CD4-positive, alpha-beta T cell treated with Interleukin-2 at 100 ng/mL for 4 hours (primary cell): ENCODE data around the gene SYCE3.
A peak's percentile ranks its signal among the peaks of the same experiment; 100 is the strongest.
"Not testable (repeated sequence)": the region's sequence is repeated elsewhere in the genome, so short reads cannot be mapped to it uniquely, and the experiment has no call there.

Experiments
- DNase-seq: peaks from one replicate; pipeline ENCODE4 v3.0.0-alpha.2; 2020; ENCODE audit warnings: low spot score

The SYCE3 gene

DNA sequence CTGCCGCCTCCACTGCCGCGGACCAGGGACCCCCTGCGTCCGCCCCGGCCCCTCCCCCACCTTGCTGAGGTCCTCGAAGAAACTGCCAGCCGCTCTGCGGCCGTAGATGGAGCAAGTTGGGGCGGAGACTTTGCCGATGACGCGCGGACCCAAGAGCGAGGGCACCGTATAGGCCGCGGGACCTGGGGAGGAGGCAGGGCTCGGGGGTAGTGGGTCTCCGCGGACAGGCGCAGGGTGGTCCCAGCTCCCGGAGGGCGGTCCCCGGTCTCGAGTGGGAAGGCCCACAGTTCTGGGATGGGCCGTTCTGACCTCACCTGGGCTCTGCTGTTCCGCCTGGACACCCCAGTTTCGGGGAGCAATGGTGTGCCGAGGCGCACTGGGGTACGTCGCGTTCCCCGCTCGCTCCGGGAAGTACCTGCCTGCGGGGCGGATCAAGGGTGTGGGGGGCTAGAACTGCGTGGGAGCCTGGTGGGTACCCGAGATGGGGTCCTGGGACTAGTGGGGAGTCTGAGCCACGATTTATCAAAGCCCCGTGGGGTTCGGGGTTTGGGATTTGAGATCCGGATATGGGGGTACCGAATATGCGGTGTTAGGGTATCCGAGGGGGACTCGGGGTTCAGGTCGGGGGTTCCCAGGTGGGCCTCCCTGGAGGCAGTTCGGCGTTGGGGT, 31.7 kb downstream of the SYCE3 start:
- DNase-seq, result peak; percentile 82

DNA sequence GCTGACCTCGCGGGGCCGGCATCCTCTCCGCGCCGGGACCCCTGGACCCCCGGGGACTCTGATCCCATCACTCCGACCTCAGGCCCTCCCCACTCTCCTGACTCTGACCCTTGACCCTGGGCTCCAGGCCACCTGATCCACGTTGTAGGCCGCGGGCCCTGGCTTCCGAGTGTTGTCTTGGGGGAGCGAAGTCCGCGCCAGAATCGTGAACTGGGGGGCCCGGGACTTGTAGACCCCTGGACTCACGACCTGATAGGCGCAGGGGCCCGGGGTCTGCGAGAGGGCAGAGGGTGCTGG, 32.2 kb downstream of the SYCE3 start:
- DNase-seq, result no peak

DNA sequence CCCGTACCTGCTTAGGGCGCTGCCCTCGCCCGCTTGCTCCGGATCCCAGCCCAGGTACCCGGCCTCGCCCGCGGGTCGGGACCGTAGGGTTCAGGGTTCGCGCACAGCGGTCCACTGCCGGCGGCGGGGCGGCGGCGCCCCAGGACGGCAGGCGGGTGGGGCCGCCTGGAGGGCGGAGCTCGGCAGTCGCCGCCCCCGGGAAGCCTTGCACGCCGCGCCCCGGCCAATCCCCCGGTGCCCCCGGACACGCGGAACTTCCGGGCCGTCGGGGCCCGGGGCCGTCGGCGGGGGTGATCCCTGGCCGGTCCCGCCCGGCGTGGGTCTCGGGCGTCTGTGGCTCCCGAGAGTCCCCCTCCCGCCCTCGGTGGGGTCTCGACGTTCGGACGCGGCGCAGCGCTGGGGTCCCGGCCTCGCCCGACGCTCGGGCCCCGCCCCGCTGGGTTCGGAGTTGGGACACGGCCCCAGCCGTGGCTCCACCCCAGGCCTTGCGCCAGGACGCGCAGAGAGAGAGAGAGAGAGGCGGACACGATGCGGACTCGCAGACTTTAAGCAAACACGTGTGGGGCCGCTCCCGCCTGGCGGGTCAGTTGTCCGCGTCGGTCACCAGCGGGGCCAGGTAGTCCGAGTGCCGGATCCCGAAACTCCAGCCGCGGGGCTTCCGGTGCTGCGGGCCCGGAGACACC, 32.7 kb downstream of the SYCE3 start, which contains the start of gene TYMP:
TYMP (minus strand) TSS at position 116 of the 683 bp plus-strand sequence. CDS start 303 bp downstream, outside the sequence.
- peak; percentile 72 for DNase-seq

DNA sequence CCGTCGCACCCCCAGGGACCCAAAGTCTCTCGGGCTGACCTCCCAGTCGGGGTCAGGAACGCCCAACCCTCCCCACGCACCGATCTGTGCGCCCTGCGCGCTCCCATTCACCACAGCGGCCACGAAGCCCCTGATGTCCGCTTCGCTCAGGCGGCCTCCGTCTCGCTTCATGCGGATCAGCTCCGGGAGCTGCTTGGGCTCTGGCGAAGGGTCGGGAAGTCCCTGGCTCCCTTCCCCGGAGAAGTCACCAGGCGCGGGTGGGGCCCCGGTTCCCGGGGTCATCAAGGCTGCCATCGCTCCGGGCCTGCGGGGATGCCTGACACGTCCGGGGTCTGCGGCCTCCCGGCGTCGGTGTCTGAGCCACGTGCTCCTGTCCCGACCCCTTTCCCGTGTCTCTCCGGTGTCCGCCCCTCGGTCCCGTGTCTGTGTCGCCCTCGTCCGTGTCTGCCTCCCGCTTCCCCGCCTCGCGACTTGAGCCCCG, 33.3 kb downstream of the SYCE3 start:
- DNase-seq, result no peak

DNA sequence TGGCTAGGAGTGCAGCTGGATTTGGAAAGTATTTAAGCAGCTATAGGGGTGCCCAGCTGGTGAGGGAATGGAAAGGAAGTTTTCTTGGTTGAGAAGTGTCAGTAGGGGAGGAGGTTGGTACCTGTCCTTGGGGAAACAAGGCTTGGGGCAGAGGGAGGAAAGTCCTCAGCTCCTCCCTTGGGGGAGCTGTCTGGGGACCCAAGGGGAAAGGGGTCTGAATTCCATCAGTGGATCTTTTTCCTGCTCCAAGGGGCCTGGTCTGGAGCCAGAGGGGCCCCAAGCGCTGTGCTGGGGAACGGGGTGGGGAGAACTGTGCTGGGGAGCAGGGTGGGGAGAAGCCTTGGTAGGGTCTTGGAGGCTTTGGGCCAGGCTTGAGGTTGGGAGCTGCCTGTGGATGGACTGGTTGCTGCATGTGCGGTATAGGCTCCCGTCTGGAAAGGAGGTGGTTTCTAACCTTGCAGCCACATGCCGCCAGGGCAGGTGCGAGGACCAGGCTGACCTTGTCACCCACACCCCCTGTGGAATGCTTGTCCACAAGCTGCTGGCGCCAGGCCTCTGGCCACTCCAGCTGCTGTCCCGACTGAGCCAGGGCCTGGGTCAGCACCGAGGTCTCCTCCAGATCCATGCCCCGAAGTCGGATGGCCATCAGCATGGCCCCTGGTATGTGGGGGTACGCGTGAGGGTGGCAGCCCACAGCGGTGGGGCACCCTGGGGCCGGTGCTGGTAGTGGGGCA, 33.9 kb downstream of the SYCE3 start:
- no peak for DNase-seq

DNA sequence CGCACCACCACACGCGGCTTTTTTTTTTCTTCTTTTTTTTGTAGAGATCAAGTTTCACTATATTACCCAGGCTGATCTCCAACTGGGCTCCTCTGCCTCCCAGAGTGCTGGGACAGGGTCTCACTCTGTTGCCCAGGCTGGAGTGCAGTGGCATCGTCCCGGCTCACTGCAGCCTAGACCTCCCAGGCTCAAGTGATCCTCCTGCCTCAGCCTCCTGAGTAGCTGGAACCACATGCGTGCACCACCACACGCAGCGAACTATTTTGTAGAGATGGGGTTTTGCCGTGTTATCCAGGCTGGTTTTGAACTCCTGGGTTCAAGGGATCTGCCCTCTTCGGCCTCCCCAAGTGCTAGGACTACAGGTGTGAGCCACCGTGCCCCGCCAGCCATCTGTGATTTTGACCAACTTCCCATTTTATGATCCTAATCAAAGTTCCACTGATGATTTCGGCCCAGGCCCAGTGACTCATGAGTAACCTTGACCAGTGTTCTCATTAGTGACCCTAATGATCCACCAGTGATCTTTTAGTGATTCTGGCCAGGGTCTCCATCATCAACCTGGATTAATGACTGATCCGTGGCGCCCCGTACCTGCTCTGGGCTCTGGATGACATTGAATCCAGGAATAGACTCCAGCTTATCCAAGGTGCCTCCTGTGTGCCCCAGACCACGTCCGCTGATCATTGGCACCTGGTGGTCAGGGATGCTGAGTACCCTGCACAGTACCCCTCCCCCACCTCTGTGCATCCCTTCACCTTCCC, 34.6 kb downstream of the SYCE3 start:
- no peak for DNase-seq

DNA sequence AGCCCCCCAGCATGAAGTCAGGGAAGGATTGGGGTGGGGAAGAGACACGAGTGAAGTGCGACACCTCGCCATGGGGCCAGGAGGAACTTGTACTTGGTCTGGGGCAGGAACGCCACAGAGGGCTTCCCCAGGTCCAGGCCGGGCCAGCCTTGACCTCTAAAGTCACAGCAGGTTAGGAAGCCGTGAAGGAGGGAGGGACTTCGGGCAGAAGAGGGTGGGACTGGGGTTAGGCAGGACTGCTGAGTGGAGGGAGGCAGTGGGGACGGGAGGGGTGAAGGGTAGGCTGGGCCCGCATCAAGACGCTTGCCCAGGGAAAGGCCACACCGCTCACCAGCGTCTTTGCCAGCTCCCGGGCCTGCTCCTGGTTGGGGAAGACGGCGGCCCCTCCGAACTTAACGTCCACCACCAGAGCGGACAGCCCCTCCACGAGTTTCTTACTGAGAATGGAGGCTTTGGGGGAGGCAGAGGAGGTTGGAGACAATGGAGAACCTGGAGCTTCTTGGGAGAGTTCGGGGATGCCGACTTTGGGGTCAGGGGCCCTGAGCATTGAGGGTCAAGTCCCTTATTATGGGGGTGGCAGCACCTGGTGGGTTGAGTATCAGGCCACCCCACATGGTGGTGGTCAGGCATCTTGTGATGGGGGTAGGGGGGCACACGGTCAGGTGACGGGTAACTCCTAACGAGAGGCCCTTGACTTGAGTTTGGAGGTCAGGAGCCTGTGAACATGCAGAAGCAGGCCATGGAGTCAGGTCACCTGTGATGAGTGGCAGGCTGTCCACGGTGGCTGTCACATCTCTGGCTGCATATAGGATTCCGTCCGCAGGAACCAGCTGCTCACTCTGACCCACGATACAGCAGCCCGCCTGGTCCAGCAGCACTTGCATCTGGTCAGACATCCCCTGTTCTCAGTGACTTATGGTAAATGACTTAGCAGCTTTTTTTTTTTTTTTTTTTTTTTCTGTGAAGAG, 35.6 kb downstream of the SYCE3 start:
- peak; percentile 48 for DNase-seq

DNA sequence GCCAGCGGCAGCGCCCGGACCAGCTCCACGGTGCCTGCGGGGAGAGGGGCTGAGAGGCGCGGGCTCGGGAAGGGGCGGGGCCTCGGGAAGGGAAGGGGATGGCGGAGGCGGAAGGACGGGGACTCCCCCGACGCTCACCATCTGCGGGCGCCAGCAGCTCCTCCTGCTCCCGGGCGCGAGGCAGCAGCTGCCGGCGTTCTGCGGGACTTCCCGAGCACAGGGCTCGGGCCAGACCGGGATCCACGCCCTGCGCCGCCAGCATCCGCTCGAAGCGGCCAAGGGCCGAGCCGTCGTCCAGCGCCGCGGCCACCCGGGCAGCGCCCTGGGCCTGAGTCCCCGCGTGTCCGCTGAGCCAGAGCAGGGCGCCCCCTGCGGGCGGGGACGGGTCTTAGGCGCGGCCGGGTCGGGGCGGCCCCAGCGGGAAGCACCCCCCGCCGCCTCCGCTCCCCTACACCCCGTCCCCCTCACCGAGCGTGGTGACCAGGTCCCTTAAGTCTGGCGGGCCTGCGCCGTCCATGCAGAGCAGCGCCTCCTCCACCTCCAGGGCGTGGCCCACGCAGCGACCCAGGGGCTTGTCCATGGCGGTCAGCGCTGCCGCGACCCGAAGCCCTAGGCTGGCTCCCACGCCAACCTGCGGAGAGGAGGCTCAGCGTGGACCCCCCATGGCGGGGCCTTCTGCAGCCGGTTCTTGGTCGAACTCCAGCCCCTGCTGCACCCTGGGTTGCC, 36.4 kb downstream of the SYCE3 start:
- peak; percentile 85 for DNase-seq

DNA sequence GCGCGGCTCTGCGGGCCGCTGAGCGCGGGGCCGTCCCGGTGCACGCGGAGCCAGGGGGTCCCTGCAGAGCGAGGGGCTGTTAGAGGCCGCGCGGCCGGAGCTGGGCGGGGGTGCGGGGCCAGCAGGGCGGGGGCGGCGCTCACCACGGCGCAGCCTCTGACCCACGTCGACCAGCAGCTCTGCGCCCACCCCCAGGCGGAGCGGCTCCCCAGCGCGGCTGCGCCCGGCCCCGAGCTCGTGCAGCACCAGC, 36.9 kb downstream of the SYCE3 start:
- DNase-seq, result no peak

DNA sequence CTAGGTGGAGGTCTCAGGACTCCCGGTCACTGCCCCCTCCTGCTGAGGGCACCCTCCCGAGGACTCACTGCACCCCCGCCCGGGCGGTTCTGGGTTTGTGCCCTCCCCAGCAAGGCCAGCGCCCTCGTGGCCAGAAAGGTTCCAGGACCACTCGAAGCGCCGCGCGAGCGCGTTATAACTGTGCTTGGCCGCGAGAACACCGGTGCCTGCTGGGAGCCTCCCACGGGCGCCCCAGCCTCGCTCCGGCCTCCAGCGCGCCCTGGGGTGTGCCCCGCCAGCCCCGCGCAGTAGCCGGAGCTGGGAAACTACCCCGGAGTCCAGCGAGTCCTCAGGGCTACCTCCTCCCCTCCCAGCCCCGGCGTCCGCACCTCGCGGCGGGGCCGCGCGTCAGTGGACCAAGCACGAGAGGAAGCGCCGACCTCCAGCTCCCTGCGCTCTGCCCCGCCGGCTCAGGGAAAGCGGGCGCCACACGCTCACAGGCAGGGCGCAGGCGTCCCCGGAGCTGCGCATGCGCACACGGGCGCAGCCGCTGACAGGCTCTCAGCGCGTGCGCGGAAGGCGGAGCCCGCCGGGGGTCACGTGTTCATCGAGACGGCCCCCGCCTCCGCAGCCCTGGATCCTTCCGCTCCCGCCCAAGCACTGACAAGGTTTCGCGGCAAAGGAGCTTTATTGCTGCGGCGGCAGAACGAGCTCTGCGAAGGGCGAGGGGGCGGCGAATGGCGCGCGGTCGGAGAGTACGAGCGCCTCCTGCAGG, 37.4 kb downstream of the SYCE3 start, which contains the start of gene SCO2:
SCO2 (minus strand) TSS at position 495 of the 754 bp plus-strand sequence. CDS start 1,187 bp downstream, outside the sequence.
- peak; percentile 98 for DNase-seq

DNA sequence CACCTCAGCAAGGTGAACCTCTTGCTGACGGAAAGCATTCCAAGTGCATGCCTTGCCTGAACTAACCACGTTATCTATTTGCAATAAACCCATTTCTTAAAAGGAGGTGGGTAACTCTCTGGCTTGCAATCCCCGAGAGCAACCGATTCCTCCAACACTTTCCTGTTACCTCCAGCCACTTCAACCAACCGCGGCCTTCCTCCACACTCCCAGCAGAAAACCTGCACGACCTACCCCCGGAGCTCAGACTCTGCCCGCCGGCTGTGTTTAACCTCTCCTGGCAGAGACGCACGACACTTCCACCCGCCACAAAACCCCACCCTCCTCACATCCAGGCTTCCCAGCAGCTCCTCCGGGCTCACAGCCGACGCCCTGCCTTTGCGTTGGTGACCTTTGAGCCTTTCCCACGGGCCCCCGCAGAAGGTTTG, 38.0 kb downstream of the SYCE3 start:
- DNase-seq, result no peak

DNA sequence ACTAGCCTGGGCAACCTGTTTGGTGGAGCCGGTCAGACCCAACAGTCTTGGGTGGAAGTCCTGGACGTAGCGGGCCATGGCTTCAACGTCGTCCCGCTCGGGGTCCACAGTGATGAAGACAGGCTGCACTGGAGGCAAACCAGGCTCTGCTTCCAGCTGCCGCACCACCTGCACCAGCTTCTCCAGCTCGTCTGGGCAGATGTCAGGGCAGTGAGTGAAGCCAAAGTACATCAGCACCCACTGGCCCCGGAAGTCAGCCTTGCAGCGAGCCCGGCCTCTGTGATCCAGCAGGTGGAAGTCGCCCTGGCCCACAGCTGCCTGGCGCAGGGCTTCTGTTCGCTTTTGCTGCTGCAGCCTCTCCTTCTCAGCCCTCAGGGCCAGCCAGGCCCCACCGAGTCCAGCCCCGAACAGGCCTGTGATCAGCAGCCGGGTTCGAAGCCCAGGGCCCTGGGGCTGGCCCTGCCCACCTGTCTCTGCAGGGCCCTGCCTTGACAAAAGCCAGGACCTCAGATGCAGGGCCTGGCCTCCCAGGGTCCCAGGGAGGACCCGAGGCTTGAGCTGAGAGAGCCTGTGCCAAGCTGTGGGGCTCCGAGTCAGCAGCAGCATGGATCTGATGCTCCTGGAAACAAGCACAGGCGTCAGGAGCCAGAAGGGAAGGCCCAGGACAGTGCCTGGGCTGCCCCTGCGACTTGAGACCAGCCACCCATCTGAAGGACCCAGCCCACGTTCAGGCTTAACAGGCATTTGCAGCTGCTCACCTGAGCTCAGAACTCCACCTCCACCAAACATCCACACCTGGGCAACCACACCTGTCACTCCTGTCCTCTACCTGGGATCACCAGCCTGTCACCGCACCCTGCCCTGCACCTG, 38.7 kb downstream of the SYCE3 start:
- no peak for DNase-seq

DNA sequence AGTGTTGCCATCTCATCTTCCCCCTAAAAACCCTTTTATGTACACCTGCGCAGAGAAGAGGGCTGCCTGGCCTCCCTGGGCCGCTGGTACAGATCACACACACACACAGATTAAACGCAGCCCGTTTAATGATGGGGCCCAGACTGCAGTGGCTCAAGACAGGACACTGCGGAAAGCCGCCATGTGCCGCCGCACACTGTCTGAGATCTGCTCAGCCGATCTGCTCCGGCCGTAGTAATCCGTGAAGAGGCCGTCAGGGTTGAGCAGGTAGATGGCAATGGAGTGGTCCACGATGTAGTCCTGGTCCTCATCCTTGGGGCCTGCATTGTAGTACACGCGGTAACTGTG, 39.3 kb downstream of the SYCE3 start:
- DNase-seq, result no peak

DNA sequence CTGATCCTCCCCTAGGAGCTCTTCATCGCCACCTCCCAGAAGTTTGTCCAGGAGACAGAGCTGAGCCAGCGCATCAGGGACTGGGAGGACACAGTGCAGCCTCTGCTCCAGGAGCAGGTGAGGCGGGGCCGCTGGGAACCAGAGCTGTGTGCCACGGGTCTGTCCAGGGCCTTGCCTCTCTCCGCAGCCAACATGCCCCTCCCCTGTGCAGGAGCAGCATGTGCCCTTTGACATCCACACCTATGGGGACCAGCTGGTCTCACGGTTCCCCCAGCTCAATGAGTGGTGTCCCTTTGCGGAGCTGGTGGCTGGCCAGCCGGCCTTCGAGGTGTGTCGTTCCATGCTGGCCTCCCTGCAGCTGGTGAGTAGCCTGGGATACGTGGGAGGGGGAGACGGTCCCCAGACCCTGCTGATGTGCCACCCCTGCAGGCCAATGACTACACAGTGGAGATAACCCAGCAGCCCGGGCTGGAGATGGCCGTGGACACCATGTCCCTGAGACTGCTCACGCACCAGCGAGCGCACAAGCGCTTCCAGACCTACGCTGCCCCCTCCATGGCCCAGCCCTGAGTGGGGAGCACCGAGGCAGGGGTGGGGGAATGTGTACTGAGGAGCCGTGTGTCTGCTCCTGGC, 39.8 kb downstream of the SYCE3 start:
- no peak for DNase-seq

DNA sequence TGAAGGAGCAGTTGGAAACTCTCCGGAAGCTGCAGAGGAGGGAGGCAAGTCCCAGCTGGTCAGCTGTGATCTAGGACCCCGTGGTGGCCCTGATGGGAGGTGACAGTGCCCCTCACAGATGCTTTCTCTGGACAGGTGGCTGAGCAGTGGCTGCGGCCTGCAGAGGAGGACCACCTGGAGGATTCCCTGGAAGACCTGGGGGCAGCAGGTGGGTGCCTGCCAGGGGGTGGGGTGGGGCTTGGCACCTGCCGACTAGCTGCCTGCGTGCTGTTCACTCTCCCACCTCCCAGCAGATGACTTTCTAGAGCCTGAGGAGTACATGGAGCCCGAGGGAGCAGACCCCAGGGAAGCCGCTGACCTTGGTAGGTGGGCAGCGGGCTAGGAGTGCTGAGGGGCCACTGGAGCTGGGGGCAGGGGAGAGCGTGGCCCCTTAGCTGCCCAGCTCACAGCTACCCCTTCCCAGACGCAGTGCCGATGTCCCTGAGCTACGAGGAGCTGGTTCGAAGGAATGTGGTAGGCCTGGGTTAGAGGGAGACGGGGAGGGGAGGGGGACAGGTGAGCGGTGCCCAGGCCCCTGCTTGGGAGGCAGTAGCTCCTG, 40.4 kb downstream of the SYCE3 start:
- no peak for DNase-seq

DNA sequence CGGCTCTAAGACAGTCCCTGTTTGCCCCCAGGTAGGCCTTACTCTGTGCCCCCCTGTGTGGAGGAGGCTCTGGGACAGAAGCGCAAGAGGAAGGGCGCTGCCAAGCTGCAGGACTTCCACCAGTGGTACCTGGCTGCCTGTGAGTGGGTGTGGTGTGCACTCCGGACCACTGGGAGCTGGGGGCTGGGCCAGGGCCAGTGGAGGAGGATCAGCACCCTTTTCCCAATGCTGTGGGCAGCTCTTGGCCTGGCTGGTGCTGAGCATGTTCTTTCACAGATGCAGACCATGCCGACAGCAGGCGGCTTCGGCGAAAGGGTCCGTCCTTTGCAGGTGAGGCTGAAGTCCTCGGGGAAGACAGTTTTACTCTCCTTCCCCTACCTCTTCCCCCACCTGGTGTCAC, 41.0 kb downstream of the SYCE3 start:
- DNase-seq, result no peak

DNA sequence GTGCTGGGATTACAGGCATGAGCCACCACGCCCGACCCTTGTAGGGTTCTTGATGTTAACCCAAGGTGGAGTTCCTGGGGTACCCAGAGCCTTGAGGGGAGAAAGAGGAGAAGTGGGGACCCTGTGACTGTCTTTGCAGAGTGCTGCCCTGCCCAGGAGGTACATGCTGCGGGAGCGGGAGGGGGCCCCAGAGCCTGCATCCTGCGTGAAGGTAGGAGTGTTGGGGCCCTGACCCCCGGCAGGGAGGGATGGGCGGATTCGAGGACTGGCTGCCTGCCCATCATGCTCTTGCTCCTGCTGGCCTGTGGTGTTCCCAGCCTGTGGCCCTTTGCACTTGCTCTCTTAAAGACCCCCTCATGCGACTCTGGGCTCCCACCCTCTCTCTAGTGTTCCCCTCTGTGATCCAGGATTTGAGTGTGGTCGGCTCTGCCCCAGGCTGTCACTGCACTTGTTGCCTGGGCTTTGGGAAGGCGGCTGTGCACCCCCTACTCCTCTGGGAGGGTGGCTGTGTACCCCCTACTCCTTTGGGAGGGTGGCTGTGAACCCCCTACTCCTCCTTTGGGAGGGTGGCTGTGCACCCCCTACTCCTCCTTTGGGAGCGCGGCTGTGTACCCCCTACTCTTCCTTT, 41.8 kb downstream of the SYCE3 start:
- DNase-seq, result no peak

DNA sequence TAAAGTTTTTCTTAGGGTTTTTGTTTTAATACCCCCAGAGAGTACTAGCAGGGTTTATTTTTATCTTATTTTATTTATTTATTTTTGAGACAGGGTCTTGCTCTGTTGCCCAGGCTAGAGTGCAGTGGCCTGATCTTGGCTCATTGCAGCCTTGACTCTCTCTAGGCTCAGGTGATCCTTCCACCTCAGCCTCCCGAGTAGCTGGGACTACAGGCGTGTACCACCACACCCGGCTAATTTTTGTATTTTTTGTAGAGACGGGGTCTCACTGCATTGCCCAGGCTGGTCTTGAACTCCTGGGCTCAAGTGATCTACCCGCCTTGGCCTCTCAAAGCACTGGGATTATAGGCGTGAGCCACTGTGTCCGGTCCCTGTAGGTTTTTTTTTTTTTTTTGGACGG, 42.5 kb downstream of the SYCE3 start:
- not testable (repeated sequence) for DNase-seq
